NCI-H1105 (cell line): ENCODE results near the gene ADCY9.
"Not testable (repeated sequence)": the region's sequence is repeated elsewhere in the genome, so short reads cannot be mapped to it uniquely, and the experiment has no call there.

ENCODE experiments used
- DNase-seq: peaks from one replicate; lab custom pipeline; 2025; lab: John Stamatoyannopoulos, UW

Gene ADCY9

GRCh38 chr16:3971706-3972105, 144.5 kb downstream of the ADCY9 start:
- DNase-seq: no peak

- DNase-seq: no peak
Measured at GRCh38 chr16:3971261-3971660, 145.0 kb downstream of the ADCY9 start.

GRCh38 chr16:3968551-3968950, 147.7 kb downstream of the ADCY9 start:
- no peak for DNase-seq

- DNase-seq: no peak
Measured at GRCh38 chr16:3966681-3967080, 149.6 kb downstream of the ADCY9 start.

GRCh38 chr16:3965781-3966582, 150.3 kb downstream of the ADCY9 start:
- DNase-seq: no peak

GRCh38 chr16:3965306-3965705, 150.9 kb downstream of the ADCY9 start:
- no peak for DNase-seq

GRCh38 chr16:3964686-3965290, 151.5 kb downstream of the ADCY9 start:
- DNase-seq: no peak

GRCh38 chr16:3963886-3964685, 152.2 kb downstream of the ADCY9 start:
- DNase-seq: no peak

GRCh38 chr16:3963203-3963602, 153.0 kb downstream of the ADCY9 start:
- DNase-seq: no peak

GRCh38 chr16:3961449-3961849, 154.8 kb downstream of the ADCY9 start:
- no peak for DNase-seq

GRCh38 chr16:3959926-3960590, 156.2 kb downstream of the ADCY9 start:
- not testable (repeated sequence) for DNase-seq

- no peak for DNase-seq
Measured at GRCh38 chr16:3959148-3959547, 157.1 kb downstream of the ADCY9 start.

- no peak for DNase-seq
Measured at GRCh38 chr16:3957344-3957980, 158.8 kb downstream of the ADCY9 start.

GRCh38 chr16:3954411-3954921, 161.8 kb downstream of the ADCY9 start:
- no peak for DNase-seq

GRCh38 chr16:3953728-3954410, 162.4 kb downstream of the ADCY9 start:
- no peak for DNase-seq

GRCh38 chr16:3952737-3953131, 163.5 kb downstream of the ADCY9 start:
- DNase-seq: no peak

GRCh38 chr16:3951861-3952736, 164.1 kb downstream of the ADCY9 start:
- no peak for DNase-seq

- DNase-seq: not testable (repeated sequence)
Measured at GRCh38 chr16:3951380-3951779, 164.9 kb downstream of the ADCY9 start.

- no peak for DNase-seq
Measured at GRCh38 chr16:3950343-3951193, 165.7 kb downstream of the ADCY9 start.
